Measurements from ENCODE around the gene MTERF4.

Gene MTERF4

GRCh38 chr2:241122376-241123002 is 20.4 kb upstream of the MTERF4 start:
- no peak for DNase-seq (ENCODE audit: low read depth, low spot score)
- Histone ChIP-seq H3K4me3 (ENCODE audit: low read length) (no peak overlapping the region; the same call in 1 of the 2 replicates), H3K4me1 (ENCODE audit: control insufficient read depth, insufficient read depth, low read length) (no peaks in the 10 kb centered on the region), H3K27me3 (ENCODE audit: control insufficient read depth, insufficient read depth, low read length) (no peaks in the 10 kb centered on the region), H3K27ac (ENCODE audit: low read length) (no peak overlapping the region), H3K36me3 (ENCODE audit: control insufficient read depth, insufficient read depth, low read length) (peaks cover 18% of the 10 kb centered on the region), H3K9me3 (ENCODE audit: control insufficient read depth, insufficient read depth, low read length) (no peaks in the 10 kb centered on the region)
- WGBS (ENCODE audit: insufficient coverage, insufficient read length) = no CpG with 5 or more reads among the region's 19 CpGs

- H3K9me3 ChIP-seq (ENCODE audit: control insufficient read depth, insufficient read depth, low read length) = no peaks in the 10 kb centered on the region
- WGBS (ENCODE audit: insufficient coverage, insufficient read length) = no CpG with 5 or more reads among the region's 5 CpGs
- no peak overlapping the region for H3K27ac ChIP-seq (ENCODE audit: low read length)
- H3K4me3 ChIP-seq (ENCODE audit: low read length) = no peak overlapping the region
- no peak for DNase-seq (ENCODE audit: low read depth, low spot score)
- no peaks in the 10 kb centered on the region for H3K4me1 ChIP-seq (ENCODE audit: control insufficient read depth, insufficient read depth, low read length)
- no peaks in the 10 kb centered on the region for H3K27me3 ChIP-seq (ENCODE audit: control insufficient read depth, insufficient read depth, low read length)
- H3K36me3 ChIP-seq (ENCODE audit: control insufficient read depth, insufficient read depth, low read length) = peaks cover 15% of the 10 kb centered on the region
Observed at GRCh38 chr2:241121008-241121407, 18.9 kb upstream of the MTERF4 start.

DNA sequence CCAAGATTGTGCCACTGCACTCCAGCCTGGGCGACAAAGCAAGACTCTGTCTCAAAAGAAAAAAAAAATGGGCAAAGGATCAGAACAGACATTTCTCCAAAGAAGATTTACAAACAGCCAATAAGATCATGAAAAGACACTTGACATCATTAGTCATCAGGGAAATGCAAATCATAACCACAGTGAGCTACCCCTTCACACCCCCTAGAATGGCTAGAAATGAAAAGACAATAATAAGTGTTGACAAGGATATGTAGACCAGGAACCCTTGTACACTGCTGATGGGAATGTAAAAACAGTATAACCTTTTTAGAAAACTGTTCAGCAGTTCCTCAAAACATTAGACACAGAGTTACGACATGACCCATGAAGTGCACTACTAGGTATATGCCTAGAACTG is 18.4 kb upstream of the MTERF4 start:
- H3K4me1 ChIP-seq (ENCODE audit: control insufficient read depth, insufficient read depth, low read length) = no peaks in the 10 kb centered on the region
- H3K27ac ChIP-seq (ENCODE audit: low read length) = no peak overlapping the region
- WGBS (ENCODE audit: insufficient coverage, insufficient read length) = no CpG with 5 or more reads among the region's 2 CpGs
- H3K36me3 ChIP-seq (ENCODE audit: control insufficient read depth, insufficient read depth, low read length) = peaks cover 14% of the 10 kb centered on the region
- no peaks in the 10 kb centered on the region for H3K9me3 ChIP-seq (ENCODE audit: control insufficient read depth, insufficient read depth, low read length)
- H3K4me3 ChIP-seq (ENCODE audit: low read length) = no peak overlapping the region
- no peak for DNase-seq (ENCODE audit: low read depth, low spot score)
- H3K27me3 ChIP-seq (ENCODE audit: control insufficient read depth, insufficient read depth, low read length) = no peaks in the 10 kb centered on the region

DNA sequence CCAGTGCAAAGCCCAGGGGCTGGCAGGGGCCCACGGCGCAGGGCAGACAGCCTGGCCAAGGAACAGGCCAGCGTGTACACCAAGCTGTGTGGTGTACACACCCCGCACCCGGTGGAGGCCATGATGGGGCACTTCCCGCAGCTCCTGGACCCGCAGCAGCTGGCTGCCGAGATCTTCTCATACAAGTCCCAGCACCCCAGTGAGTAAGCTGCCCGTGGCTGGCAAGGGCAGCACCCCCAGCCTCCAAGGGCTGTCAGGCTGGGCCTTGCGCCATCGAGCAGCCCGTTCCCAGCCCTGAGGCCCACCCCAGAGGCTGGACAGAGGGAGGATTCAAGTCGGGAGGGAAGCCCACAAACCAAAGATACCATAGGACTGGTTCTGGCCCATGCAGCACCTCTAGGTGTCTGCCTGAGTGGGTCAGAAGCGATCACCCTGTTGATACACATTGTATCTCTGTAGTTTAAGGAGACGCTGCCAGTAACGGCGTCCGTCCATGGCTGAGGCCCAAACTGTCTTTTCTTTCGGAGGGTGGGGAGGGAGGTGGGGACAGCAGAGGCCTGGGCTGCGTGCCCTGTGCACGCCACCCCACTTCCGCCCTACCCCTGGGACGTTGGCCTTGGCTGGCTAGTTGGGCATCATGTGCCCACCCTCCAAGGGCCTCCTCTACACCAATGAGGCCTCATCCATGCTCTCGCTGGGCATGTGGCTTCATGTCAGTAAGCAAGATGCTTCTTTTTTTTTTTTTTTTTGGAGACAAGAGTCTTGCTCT is 16.8 kb upstream of the MTERF4 start:
- Histone ChIP-seq H3K4me1 (ENCODE audit: control insufficient read depth, insufficient read depth, low read length) (no peaks in the 10 kb centered on the region), H3K36me3 (ENCODE audit: control insufficient read depth, insufficient read depth, low read length) (peaks cover 16% of the 10 kb centered on the region), H3K27me3 (ENCODE audit: control insufficient read depth, insufficient read depth, low read length) (no peaks in the 10 kb centered on the region), H3K9me3 (ENCODE audit: control insufficient read depth, insufficient read depth, low read length) (no peaks in the 10 kb centered on the region), H3K27ac (ENCODE audit: low read length) (no peak overlapping the region), H3K4me3 (ENCODE audit: low read length) (no peak overlapping the region)
- DNase-seq (ENCODE audit: low read depth, low spot score) = no peak
- no CpG with 5 or more reads among the region's 24 CpGs for WGBS (ENCODE audit: insufficient coverage, insufficient read length)

- Histone ChIP-seq H3K27ac (ENCODE audit: low read length) (no peak overlapping the region), H3K9me3 (ENCODE audit: control insufficient read depth, insufficient read depth, low read length) (no peaks in the 10 kb centered on the region), H3K4me1 (ENCODE audit: control insufficient read depth, insufficient read depth, low read length) (no peaks in the 10 kb centered on the region), H3K27me3 (ENCODE audit: control insufficient read depth, insufficient read depth, low read length) (no peaks in the 10 kb centered on the region), H3K36me3 (ENCODE audit: control insufficient read depth, insufficient read depth, low read length) (peaks cover 8% of the 10 kb centered on the region), H3K4me3 (ENCODE audit: low read length) (no peak overlapping the region)
- WGBS (ENCODE audit: insufficient coverage, insufficient read length) = no CpG with 5 or more reads among the region's 32 CpGs
- no peak for DNase-seq (ENCODE audit: low read depth, low spot score)
Observed at GRCh38 chr2:241116606-241117560, 14.8 kb upstream of the MTERF4 start.

GRCh38 chr2:241115361-241115760 is 13.3 kb upstream of the MTERF4 start:
- Histone ChIP-seq H3K4me3 (ENCODE audit: low read length) (no peak overlapping the region), H3K27ac (ENCODE audit: low read length) (no peak overlapping the region), H3K36me3 (ENCODE audit: control insufficient read depth, insufficient read depth, low read length) (peaks cover 8% of the 10 kb centered on the region), H3K9me3 (ENCODE audit: control insufficient read depth, insufficient read depth, low read length) (no peaks in the 10 kb centered on the region), H3K4me1 (ENCODE audit: control insufficient read depth, insufficient read depth, low read length) (no peaks in the 10 kb centered on the region), H3K27me3 (ENCODE audit: control insufficient read depth, insufficient read depth, low read length) (no peaks in the 10 kb centered on the region)
- WGBS (ENCODE audit: insufficient coverage, insufficient read length) = no CpG with 5 or more reads among the region's 8 CpGs
- no peak for DNase-seq (ENCODE audit: low read depth, low spot score)

DNA sequence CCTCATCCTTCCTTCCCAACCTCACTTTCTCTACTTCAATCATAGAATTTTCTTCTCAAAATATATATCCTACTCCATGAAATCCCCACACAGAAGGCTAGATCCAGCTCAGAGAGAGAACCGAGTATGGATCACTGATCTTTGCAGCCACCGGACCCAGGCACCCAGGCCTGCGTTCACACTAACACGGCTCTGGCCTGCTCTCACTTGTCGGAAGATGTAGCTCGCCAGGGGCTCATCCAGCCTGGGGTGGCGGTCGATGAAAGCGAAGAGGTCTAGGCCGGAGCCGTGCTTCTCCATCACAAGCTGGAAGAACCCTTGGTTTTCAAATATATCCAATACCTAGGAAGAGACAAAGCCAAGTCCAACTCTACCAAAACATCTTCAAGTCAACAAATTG is 12.7 kb upstream of the MTERF4 start:
- Histone ChIP-seq H3K4me3 (ENCODE audit: low read length) (no peak overlapping the region), H3K9me3 (ENCODE audit: control insufficient read depth, insufficient read depth, low read length) (no peaks in the 10 kb centered on the region), H3K27ac (ENCODE audit: low read length) (no peak overlapping the region), H3K27me3 (ENCODE audit: control insufficient read depth, insufficient read depth, low read length) (no peaks in the 10 kb centered on the region), H3K4me1 (ENCODE audit: control insufficient read depth, insufficient read depth, low read length) (no peaks in the 10 kb centered on the region), H3K36me3 (ENCODE audit: control insufficient read depth, insufficient read depth, low read length) (peaks cover 8% of the 10 kb centered on the region)
- WGBS (ENCODE audit: insufficient coverage, insufficient read length) = no CpG with 5 or more reads among the region's 11 CpGs
- no peak for DNase-seq (ENCODE audit: low read depth, low spot score)

DNA sequence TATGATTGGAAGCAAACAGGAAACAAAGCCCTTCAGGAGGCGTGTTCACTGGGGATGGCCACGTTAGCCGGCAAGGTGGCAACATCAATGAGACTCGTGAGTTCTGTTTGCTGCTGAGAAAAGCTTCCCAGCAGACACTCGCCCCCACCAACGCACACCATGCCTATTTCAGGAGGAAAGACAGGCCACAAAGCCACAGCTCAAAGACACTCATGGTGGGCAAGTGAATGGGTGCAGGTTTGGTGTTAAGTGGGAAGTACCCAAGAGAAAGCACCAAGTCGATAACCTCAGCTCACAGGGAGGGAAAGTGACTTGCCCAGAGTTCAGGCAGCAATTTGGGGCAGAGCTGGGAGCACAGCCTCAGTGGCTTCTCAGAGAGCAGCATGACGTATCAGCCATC is 10.5 kb upstream of the MTERF4 start:
- no peaks in the 10 kb centered on the region for H3K4me1 ChIP-seq (ENCODE audit: control insufficient read depth, insufficient read depth, low read length)
- no peak for DNase-seq (ENCODE audit: low read depth, low spot score)
- H3K36me3 ChIP-seq (ENCODE audit: control insufficient read depth, insufficient read depth, low read length) = peaks cover 8% of the 10 kb centered on the region
- no peaks in the 10 kb centered on the region for H3K9me3 ChIP-seq (ENCODE audit: control insufficient read depth, insufficient read depth, low read length)
- no peaks in the 10 kb centered on the region for H3K27me3 ChIP-seq (ENCODE audit: control insufficient read depth, insufficient read depth, low read length)
- no CpG with 5 or more reads among the region's 8 CpGs for WGBS (ENCODE audit: insufficient coverage, insufficient read length)
- H3K27ac ChIP-seq (ENCODE audit: low read length) = no peak overlapping the region
- H3K4me3 ChIP-seq (ENCODE audit: low read length) = no peak overlapping the region

- no CpG with 5 or more reads among the region's 17 CpGs for WGBS (ENCODE audit: insufficient coverage, insufficient read length)
- H3K27ac ChIP-seq (ENCODE audit: low read length) = no peak overlapping the region
- peaks cover 8% of the 10 kb centered on the region for H3K36me3 ChIP-seq (ENCODE audit: control insufficient read depth, insufficient read depth, low read length)
- DNase-seq (ENCODE audit: low read depth, low spot score) = no peak
- H3K27me3 ChIP-seq (ENCODE audit: control insufficient read depth, insufficient read depth, low read length) = no peaks in the 10 kb centered on the region
- no peaks in the 10 kb centered on the region for H3K9me3 ChIP-seq (ENCODE audit: control insufficient read depth, insufficient read depth, low read length)
- no peaks in the 10 kb centered on the region for H3K4me1 ChIP-seq (ENCODE audit: control insufficient read depth, insufficient read depth, low read length)
- no peak overlapping the region for H3K4me3 ChIP-seq (ENCODE audit: low read length)
Observed at GRCh38 chr2:241112046-241112445, 10.0 kb upstream of the MTERF4 start.

DNA sequence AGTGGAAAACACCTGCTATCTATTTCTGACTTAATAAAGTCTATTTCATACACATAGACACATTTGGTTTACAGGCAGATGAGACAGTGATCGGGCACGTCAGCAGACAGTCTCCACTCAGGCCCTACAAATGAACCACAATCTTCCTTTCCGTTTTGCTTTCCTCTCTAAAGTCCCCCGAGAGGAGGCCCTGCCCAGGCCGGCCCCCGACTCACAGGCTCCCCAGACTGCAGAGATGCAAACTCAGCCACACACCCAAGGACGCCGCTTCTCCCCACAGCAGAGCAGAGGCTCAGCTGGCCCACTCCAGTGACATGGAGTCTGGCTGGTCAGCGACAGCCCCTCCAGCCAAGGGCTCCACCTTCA is 9.3 kb upstream of the MTERF4 start:
- WGBS (ENCODE audit: insufficient coverage, insufficient read length) = no CpG with 5 or more reads among the region's 9 CpGs
- H3K27ac ChIP-seq (ENCODE audit: low read length) = no peak overlapping the region
- no peaks in the 10 kb centered on the region for H3K9me3 ChIP-seq (ENCODE audit: control insufficient read depth, insufficient read depth, low read length)
- no peaks in the 10 kb centered on the region for H3K27me3 ChIP-seq (ENCODE audit: control insufficient read depth, insufficient read depth, low read length)
- H3K4me1 ChIP-seq (ENCODE audit: control insufficient read depth, insufficient read depth, low read length) = no peaks in the 10 kb centered on the region
- H3K4me3 ChIP-seq (ENCODE audit: low read length) = no peak overlapping the region
- DNase-seq (ENCODE audit: low read depth, low spot score) = no peak
- peaks cover 8% of the 10 kb centered on the region for H3K36me3 ChIP-seq (ENCODE audit: control insufficient read depth, insufficient read depth, low read length)

Measured in iPS DF 6.9 (cell line).